ENCODE measurements around the gene NIN.

The NIN gene

DNA sequence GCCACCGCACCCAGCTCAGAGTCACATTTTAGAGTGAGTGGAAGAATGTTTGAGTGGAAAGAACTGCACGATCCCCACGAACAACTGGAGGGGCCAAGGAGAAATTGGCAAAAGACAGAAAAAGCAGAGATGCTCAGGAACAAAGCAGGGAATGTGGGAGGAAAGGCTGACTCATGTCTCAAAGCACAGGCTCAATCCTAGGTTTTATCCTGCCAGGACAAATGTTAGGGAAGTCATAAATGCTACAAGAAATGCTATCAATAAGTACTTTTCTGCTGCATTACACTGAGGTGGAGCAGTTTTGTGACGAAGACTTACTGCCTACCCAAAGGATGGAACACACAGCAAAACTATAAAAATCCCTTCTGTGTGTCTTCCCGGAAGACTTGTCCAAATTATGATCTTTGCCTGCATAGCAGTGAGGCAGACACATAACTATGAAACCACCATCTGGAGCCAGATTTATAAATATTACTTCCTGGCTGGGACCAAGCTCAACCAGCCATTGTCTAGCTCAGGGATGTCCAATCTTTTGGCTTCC lies 26.7 kb downstream of the NIN start:
- TF ChIP-seq GLIS3 (CRISPR knock-in tag; IDR thresholded peaks at IDR 0.05) = no peak
- no peak for TF ChIP-seq ZFP30 (CRISPR knock-in tag; IDR thresholded peaks at IDR 0.05)
- no peak for TF ChIP-seq ZC3H10 (CRISPR knock-in tag; IDR thresholded peaks at IDR 0.05)
- TF ChIP-seq, protein P1, sequence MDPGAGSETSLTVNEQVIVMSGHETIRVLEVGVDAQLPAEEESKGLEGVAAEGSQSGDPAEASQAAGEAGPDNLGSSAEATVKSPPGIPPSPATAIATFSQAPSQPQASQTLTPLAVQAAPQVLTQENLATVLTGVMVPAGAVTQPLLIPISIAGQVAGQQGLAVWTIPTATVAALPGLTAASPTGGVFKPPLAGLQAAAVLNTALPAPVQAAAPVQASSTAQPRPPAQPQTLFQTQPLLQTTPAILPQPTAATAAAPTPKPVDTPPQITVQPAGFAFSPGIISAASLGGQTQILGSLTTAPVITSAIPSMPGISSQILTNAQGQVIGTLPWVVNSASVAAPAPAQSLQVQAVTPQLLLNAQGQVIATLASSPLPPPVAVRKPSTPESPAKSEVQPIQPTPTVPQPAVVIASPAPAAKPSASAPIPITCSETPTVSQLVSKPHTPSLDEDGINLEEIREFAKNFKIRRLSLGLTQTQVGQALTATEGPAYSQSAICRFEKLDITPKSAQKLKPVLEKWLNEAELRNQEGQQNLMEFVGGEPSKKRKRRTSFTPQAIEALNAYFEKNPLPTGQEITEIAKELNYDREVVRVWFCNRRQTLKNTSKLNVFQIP (CRISPR knock-in tag; IDR thresholded peaks at IDR 0.05; ENCODE audit: borderline replicate concordance, low read depth) = no peak
- no peak for TF ChIP-seq ZFP3 (CRISPR knock-in tag; IDR thresholded peaks at IDR 0.05)
- no peak for TF ChIP-seq PPARA (CRISPR knock-in tag; IDR thresholded peaks at IDR 0.05; ENCODE audit: borderline replicate concordance)
- TF ChIP-seq CSRNP3 (CRISPR knock-in tag; IDR thresholded peaks at IDR 0.05) = no peak
- TF ChIP-seq ZNF565 (CRISPR knock-in tag; conservative IDR thresholded peaks at IDR 0.05; ENCODE audit: low read depth) = no peak
- no peak for TF ChIP-seq TOX (CRISPR knock-in tag; IDR thresholded peaks at IDR 0.05; ENCODE audit: borderline replicate concordance)
- no peak for TF ChIP-seq OSR1 (CRISPR knock-in tag; IDR thresholded peaks at IDR 0.05)
- no peak for TF ChIP-seq ZNF8 (CRISPR knock-in tag; IDR thresholded peaks at IDR 0.05)
- TF ChIP-seq TSHZ2 (CRISPR knock-in tag; IDR thresholded peaks at IDR 0.05) = no peak
- ATAC-seq = peak; percentile 89

DNA sequence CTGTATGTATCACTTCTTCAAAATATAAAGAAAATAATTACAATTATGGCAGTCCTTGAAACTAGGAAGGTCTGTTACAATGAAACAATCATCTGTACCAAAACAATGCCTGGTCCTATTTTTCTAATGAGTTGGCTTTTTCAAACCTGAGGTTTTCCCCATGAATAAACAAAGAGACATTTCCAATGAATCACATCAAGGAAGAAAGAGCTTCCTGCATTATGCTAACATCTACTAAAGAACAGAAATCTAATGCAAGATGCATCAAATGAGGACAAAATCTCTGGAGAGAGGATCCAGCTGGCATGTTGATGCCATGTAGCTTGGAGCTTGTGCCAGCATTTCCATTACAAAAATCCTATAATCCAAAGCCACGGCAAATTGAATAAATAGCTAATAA lies 29.3 kb downstream of the NIN start:
- 0 out of 2 replicates have a peak, but pooled peaks have one; percentile 18 for TF ChIP-seq ISL1 (CRISPR knock-in tag; IDR thresholded peaks at IDR 0.05)
- no peak for TF ChIP-seq RARB (CRISPR knock-in tag; IDR thresholded peaks at IDR 0.05)
- ATAC-seq = no peak

DNA sequence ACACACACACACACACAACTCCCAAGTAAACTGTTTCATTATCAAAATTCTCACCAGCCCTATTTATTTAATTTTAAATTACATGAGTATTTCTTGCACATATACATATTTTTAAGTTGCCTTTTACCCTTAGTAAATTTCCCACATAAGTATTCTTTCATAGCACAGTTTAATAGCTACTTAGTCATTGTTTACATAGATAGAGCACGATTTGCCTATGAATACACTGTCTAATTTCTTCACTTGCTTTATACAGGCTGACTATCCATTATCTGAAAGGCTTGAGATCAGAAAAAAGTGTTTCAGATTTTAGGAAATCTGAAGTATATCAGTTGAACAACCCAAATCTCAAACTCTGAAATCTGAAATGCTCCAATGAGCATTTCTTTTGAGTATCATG lies 30.9 kb downstream of the NIN start:
- no peak for ATAC-seq
- TF ChIP-seq, protein P2, sequence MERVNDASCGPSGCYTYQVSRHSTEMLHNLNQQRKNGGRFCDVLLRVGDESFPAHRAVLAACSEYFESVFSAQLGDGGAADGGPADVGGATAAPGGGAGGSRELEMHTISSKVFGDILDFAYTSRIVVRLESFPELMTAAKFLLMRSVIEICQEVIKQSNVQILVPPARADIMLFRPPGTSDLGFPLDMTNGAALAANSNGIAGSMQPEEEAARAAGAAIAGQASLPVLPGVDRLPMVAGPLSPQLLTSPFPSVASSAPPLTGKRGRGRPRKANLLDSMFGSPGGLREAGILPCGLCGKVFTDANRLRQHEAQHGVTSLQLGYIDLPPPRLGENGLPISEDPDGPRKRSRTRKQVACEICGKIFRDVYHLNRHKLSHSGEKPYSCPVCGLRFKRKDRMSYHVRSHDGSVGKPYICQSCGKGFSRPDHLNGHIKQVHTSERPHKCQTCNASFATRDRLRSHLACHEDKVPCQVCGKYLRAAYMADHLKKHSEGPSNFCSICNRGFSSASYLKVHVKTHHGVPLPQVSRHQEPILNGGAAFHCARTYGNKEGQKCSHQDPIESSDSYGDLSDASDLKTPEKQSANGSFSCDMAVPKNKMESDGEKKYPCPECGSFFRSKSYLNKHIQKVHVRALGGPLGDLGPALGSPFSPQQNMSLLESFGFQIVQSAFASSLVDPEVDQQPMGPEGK (CRISPR knock-in tag; IDR thresholded peaks at IDR 0.05; ENCODE audit: borderline replicate concordance) = no peak
- TF ChIP-seq ZNF70 (CRISPR knock-in tag; IDR thresholded peaks at IDR 0.05) (no peak), BACH2 (CRISPR knock-in tag; IDR thresholded peaks at IDR 0.05; ENCODE audit: borderline replicate concordance) (no peak), ZC3H10 (CRISPR knock-in tag; IDR thresholded peaks at IDR 0.05) (no peak), SNAI2 (CRISPR knock-in tag; IDR thresholded peaks at IDR 0.05) (no peak), ZFP3 (CRISPR knock-in tag; IDR thresholded peaks at IDR 0.05) (no peak), ISL1 (CRISPR knock-in tag; IDR thresholded peaks at IDR 0.05) (no peak), TCF4 (CRISPR knock-in tag; IDR thresholded peaks at IDR 0.05; ENCODE audit: borderline replicate concordance) (no peak), RARB (CRISPR knock-in tag; IDR thresholded peaks at IDR 0.05) (no peak), CSRNP3 (CRISPR knock-in tag; IDR thresholded peaks at IDR 0.05) (no peak)

DNA sequence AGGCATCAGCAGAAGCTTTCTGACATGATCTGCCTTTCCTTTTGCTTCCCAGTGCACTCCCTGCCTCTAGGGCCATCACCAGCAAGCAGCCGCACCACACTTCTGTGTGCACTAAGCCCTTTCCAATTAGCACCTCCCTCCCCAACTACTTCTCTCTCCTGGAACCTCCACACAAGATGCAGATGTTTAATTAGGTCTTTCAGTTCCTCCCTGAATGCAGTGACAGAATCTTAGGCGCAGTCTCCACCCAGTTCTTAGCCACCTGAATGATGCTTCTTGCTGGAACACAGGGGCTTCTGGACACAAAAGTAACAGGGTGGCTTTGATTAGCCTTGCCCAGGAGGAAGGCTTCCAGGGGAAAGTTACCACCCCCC lies 32.9 kb downstream of the NIN start:
- no peak for ATAC-seq
- TF ChIP-seq ZNF565 (CRISPR knock-in tag; conservative IDR thresholded peaks at IDR 0.05; ENCODE audit: low read depth) (no peak), CSRNP3 (CRISPR knock-in tag; IDR thresholded peaks at IDR 0.05) (no peak), ZFP3 (CRISPR knock-in tag; IDR thresholded peaks at IDR 0.05) (no peak), BACH2 (CRISPR knock-in tag; IDR thresholded peaks at IDR 0.05; ENCODE audit: borderline replicate concordance) (no peak), TSHZ2 (CRISPR knock-in tag; IDR thresholded peaks at IDR 0.05) (no peak), ESRRG (CRISPR knock-in tag; IDR thresholded peaks at IDR 0.05) (no peak), RARB (CRISPR knock-in tag; IDR thresholded peaks at IDR 0.05) (no peak), PPARA (CRISPR knock-in tag; IDR thresholded peaks at IDR 0.05; ENCODE audit: borderline replicate concordance) (no peak), ARNTL (CRISPR knock-in tag; IDR thresholded peaks at IDR 0.05; ENCODE audit: borderline replicate concordance, low read depth) (no peak), ZNF8 (CRISPR knock-in tag; IDR thresholded peaks at IDR 0.05) (no peak), OSR1 (CRISPR knock-in tag; IDR thresholded peaks at IDR 0.05) (no peak)

All from SK-N-SH treated with all-trans-retinoic acid at 6 μM for 48 hours (cell line).